NCI-H146 treated with DMSO at 0.1 percent for 48 hours (cell line): ENCODE data around the gene ZNF574.

Source experiments
- DNase-seq: peaks from one replicate; lab custom pipeline; 2025; ENCODE audit not compliant: unreplicated experiment; lab: John Stamatoyannopoulos, UW

Gene ZNF574

DNA sequence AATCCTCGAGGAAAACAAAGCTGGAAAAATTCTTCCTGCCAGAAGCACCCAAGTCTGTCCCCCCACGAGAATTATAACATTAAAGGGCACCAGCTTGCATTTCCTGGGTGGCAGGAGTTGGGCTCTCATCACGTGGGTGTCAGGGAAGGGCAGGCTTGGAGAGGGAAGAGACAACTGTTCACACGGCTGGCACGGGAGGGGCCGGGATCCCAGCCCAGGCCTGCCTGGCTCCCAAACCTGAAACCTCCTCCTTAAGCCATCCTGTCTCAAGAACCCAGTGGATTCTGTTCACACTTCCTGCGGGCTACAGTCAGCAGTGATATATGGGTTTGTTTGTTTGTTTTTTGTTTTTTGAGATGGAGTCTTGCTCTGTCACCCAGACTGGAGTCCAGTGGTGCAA lies 18.1 kb upstream of the ZNF574 start:
- no peak for DNase-seq

DNA sequence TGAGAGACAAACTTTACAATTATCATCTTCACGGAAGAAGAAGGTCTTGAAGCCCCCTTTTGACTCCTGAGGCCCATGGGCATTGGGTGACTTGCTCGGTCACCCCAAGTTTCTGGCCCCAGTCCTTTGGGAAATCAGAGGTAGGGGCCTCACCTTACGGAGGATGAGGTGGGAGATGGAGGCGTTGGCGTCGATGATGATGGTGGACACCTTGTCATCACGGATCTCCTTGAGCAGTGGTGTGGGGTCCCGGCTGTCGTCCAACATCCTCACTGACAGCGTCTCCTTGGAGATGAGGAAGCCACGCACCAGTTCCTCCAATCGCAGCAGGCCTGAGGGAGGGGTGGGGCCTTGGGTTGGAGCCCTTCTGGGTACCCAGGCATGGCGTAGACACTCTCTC lies 16.8 kb upstream of the ZNF574 start:
- DNase-seq = no peak

DNA sequence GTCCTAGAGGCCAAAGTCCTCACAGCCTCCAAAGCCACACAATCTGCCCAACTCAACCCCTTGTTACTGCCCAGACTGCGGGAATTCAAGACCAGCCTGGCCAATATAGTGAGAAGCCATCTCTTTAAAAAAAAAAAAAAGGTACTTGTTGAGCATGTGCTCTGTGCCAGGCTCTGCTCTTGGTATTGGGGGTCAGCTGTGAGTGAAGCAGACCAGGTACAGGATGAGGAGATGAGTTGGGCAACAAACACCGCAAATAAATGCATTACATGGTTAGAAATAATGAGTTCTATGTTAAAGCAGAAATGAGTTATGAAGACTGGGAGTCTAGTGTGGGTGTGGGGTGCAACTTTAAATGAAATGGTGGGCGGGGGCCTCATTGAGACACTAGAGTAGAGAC lies 15.8 kb upstream of the ZNF574 start:
- no peak for DNase-seq

DNA sequence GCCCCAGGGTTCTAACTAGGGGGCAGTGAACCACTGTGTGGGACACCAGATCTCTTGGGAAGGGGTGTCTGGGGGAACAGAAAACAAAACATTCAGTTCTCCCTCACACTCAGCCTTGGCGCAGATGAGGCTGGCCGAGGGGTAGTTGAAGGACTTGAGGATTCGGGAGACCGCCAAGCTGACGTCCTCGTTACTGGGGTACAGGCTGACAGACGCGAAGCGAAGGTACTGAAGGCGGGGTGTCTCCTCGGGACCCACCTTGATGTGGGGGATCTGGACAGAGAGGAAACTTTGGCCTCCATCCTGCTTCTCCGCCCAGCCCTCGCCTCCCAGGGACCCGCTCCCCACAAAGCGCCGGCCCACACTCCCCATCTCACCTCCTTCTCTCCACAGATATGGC lies 13.6 kb upstream of the ZNF574 start:
- no peak for DNase-seq

DNA sequence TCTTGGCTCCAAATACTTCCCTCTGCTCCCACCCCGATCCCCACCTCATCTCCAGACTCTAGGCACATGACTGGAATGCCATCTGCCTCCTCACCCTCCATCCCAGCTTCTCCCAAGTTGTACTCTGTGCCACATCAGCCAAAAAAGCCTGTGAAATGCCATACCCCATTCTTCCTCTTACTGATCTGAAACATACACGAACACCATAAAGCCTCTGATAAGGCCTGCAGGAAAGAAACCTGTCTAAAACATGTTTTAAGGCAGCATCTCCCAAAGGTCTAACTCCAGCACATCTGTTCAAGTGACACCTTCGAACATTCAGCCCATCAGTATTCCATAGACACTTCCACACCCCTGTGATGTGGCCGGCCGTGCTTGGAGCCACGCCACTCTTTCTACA lies 11.5 kb upstream of the ZNF574 start:
- no peak for DNase-seq

DNA sequence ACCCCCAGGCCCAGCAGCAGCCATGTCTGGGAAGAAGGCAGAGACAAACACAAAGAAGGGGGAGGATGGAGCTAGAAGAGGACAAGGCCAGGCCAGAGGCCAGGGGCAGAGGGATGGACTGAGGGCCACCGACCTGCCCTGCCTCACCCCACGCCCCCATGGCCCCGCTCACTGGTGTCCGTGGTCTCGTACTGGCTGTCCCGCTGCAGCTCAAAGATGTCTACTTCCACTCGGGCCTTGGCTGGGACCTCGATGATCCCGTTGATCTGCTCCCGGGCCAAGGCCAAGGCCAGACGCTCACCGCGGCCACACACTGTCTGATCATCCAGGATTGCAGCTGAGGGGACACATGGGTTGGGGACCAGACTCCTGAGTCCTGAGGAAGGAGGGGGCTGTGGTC lies 10.9 kb upstream of the ZNF574 start:
- no peak for DNase-seq

DNA sequence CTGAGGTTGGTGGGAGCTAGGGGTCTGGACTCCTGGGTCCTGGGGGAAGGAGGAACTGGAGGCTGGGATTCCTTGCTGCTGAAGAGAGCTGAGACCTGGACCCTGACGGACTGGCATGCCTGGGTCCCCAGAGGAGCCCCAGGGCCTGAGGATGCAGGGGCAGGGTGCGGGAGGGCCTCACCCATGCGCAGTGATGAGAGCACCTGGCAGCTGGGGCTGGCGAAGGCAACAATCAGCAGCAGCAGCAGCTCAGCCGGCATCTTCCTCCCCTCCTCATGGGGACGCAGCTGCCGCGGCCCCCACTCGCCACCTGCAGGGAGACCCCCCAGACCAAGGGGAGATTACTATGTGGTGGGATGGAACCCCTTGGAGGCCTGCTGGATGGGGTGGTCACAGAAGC lies 10.5 kb upstream of the ZNF574 start:
- no peak for DNase-seq

DNA sequence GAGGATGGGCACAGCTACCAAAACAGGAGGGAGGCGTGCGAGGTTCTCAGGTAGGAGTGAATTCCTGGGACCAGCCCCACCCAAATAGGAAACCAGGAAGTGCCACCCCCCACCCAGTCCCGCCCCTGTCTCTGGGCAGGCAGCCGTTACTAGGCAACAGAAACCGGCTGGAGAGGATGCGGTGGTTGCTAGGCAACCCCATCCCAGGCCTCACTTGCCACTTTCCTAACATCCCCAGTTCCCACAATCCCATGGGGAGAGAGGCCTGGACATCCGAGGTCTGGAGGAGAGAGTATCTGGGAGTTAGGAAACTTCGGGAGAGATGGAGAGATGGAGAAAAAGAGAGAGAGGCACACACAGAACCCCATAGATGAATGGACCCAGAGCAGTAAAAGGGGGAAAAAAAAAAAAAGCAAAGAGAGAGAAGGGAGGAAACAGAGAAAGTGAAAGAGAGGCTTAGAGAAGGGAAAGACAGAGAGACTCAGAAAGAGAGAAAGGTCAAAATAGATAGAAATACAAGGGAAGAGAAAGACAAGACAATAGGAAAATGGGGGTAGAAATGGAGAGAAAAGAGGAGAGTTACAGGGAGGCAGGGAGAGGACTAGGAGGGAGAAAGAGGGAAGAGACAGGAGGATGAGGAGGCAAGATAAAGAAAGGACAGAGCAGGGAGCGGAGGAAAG lies 9.8 kb upstream of the ZNF574 start:
- DNase-seq = peak; percentile 14

DNA sequence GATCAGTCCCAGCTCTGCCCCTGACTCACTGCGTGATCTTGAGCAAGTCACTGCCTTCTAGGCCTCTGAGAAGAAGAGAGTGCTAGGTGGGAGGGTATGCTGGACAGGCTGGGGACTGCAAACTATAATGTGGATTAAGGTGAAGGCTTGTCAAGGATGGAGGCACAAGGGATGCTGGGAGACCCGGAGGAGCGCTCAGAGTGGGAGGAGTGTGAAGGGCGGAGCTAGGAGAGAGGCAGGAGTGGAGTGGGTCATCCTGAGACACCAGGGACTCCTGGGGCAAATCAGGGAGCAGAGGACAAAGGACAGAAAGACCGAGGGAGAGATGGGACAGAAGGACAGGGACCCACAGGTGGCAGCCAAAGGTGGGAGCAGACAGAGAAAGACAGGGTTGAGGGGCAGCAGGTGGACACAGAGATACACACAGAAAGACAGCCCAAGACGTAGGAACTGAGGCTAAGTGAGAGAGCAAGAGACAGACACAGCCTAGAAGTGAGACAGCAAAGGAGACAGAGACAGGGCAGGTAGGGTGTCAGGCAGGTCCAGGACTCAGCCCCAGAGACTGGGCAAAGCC lies 8.6 kb upstream of the ZNF574 start:
- no peak for DNase-seq

DNA sequence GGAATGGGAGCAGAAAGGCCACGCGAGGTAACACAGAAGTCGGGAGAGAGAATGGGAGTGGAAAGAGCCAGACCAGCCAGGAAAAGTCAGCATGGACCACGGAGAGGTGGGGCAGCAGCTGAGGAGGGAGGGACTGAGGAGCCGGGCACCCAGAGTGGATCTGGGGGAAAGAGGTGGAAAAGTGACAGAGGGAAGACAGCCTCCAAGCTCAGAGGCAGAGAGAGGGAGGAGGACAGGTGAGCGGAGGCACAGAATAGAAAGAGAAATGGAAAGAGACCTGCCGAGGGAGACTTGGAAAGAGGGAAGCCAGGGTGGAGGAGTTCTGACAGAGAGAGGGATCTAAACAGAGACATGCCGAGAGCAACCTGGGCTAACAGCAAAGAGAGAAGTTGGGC lies 7.6 kb upstream of the ZNF574 start:
- no peak for DNase-seq

DNA sequence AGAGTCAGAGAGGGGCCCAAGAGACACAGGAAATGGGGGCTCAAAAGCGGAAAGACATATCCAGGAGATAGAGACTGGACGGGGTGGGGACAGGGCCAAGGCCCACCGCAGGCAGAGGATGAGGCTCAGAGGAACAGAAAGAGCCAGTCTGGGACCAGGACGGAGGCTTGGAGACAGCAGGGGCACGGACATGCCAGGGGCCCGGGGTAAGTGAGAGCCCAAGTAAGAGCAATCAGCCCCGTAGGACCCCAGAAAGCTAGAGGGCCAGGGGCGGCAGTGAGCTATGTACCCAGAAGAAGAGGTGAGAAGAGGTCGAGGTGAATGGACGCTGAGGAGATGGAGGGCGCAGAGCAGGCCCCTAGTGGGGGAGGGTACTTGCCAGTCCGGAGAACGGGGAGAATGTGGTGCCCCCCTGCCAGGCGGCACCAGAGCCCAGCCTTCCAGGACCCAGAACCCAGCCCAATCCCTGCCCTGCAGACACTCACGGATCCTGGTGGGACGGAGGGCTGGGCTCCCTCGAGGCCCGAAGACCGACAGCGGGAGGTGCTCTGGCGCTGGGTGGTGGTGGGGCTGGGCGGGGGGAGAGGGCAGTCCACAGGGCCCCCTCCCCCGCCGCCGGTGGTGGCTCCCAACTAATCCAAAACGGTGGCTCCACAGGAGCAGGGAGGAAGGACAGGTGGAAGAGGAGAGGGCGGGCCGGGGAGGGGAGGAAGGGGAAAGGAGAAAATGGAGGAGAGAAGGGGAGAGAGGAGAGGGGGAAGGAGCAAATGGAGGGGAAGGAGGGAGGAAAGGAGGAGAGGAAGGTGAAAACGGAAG lies 7.0 kb upstream of the ZNF574 start:
- DNase-seq = no peak

DNA sequence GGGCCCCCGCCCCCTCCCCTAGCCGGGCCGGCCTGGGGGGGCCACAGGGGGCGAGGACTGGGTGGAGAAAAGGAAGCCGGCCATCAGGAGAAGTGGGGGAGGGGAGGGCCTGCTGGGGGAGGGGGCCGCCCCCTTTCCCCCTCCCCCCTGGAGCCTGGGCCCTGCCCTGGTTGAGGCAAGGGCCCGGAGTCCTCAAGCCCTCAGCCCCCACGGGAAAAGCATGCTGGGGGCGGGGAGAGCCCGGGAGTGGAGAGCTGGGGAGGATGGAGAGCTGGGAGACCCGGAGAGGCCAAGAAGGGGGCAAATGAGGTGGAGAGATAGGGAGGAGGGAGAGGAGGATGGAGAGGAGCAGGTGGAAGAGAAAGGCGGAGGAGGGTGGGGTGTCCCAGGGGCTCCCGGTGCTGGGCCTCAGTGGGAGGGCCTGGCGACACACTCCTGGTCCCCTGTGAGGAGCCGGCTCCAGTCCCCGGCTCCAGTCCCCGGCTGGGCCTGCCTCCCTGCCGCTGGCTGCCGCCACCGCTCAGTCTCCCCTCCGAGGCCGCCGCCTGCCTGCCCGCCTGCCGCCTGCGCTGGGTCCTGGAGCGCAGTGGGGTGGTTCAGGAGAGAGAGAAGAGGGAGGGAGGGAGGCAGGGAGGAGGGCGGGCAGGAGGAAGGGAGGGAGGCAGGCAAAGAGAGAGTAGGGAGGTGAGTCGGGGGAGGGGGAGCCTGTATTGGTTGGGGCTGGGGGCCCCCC lies 6.2 kb upstream of the ZNF574 start, which contains the start of gene GRIK5:
TSS of gene GRIK5 (minus strand) at position 588 of the 733 bp plus-strand sequence. CDS start 4,436 bp downstream, outside the sequence.
- peak; percentile 36 for DNase-seq

DNA sequence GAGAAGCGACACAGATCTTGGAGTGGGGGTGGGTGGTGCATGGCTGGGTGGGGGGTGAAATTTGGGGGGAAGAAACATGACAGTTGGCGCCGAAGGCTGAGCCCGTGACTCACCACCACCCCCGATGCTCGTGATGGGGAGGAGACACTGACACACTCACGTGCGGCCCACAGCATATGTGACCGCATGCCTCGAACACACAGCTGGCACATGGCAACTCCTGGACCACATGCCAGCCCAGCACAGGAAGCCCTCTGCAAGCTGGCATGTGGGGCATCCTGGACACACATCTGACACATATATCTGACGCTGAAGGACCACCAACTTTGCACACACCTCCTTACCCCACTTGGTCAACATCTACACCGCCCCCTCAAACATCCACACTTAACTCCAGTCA lies 4.7 kb upstream of the ZNF574 start:
- DNase-seq = no peak

DNA sequence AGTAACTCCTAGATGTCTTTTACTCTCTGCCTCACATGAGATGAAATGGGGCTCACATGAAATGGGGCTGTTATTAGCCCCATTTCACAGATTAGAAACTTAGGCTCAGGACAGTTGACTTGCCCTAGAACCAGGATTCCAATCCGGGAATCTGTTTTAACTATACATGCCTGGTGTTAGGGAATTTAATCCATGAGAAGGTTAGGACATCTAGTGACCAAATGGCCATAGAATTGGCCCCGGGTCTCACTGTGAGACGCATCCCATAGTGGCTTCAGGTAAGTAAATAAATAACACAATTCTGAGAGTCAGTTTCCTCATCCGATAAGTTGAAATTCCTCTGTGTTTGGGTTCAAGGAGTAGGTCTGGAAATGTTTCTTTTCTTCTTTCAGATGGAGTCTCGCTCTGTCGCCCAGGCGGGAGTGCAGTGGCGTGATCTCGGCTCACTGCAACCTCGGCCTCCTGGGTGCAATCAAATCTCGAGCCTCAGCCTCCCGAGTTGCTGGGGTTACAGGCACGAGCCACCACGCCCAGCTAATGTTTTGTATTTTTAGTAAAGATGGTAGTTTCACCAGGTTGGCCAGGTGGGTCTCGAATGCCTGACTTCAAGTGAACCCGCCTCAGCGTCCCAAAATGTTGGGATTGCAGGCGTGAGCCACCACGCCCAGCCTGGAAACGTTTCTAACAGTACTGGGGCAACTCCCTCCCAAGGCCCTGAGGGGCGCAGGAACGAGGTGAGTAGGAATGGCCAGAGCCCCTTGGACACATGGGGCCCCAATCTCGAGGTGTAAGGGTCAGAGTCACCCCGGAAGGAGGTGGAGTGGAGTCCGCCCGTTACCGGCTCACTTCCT lies 1.2 kb upstream of the ZNF574 start:
- no peak for DNase-seq

DNA sequence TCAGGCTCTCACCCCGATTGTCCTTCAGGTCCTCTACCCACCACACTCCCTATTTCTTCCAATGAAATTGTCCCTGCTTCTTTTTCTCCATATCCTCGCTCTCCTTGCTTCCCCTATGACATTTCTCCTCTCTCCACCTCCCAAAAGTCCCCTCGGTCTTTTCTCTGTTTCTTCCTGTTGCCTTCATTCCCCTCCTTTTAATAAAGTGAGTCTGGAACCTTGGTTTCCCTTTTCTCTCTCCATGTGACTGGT lies 676 bp upstream of the ZNF574 start:
- DNase-seq = peak; percentile 66

DNA sequence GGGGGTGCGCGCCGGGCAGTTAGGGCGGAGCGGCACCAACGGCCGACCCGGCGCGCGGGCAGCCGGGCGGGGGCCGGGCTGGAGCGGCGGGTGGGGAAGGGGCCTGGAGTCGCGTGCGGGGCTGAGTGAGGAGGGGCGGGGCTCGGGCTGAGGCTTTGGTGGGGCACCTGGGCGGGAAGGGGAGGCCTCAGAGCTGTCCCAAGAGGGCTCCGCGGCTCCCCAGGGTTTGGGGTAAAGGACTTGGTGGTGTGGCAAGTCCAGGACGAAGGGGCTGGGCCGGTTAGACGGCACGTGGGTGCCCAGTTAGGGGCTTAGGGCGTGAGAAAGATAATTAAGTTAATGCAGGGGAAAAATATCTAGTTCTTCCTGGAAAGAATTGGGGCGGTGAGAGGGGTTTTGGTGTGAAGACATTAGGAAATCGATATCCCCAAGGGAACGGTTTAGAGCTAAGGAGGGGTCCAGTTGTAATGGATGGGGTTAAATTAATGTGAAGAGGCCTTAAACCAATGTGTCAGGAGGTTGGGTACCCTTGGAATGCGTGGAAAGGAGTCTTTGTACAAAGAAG lies 496 bp downstream of the ZNF574 start:
- DNase-seq = no peak

DNA sequence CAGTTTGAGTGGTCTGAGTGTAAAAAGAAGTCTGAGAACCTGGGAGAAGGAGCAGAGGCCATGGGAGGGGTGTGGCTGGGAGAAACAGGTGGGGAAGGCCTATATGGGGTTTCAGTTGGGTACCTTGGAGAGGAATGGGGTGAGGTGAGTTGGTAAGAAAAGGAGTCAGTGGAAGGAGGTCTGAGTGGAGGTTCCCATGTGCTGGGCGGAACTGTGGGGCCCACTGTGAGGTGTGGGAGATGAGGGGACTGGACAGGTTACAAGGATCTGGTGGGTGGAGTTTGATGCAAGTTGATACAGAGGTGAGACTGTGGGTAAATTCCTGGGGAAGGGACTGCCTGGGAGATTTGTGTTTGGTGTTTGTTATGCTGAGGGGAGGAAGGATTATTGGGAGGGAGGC lies 2.1 kb downstream of the ZNF574 start:
- no peak for DNase-seq

DNA sequence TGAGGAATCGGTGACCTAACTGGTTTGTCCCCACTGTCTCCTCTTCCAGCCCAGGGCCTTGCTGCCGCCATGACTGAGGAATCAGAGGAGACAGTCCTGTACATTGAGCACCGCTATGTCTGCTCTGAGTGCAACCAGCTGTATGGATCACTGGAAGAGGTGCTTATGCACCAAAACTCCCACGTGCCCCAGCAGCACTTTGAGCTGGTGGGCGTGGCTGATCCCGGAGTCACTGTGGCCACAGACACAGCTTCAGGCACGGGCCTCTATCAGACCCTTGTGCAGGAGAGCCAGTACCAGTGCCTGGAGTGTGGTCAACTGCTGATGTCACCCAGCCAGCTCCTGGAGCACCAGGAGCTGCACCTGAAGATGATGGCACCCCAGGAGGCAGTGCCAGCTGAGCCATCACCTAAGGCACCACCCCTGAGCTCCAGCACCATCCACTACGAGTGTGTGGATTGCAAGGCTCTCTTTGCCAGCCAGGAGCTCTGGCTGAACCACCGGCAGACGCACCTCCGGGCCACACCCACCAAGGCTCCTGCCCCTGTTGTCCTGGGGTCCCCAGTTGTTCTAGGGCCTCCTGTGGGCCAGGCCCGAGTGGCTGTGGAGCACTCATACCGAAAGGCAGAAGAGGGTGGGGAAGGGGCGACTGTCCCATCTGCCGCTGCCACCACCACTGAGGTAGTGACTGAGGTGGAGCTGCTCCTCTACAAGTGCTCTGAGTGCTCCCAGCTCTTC lies 2.7 kb downstream of the ZNF574 start:
- no peak for DNase-seq

DNA sequence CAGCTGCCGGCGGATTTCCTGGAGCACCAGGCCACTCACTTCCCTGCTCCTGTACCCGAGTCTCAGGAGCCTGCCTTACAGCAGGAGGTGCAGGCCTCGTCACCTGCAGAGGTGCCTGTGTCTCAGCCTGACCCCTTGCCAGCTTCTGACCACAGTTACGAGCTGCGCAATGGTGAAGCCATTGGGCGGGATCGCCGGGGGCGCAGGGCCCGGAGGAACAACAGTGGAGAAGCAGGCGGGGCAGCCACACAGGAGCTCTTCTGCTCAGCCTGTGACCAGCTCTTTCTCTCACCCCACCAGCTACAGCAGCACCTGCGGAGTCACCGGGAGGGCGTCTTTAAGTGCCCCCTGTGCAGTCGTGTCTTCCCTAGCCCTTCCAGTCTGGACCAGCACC lies 3.3 kb downstream of the ZNF574 start:
- DNase-seq = no peak
